SJSA1 (cell line): ENCODE measurements around the gene OR2A25. TPM values are rescaled to one million over a fixed set of nuclear protein-coding genes. Genes with fewer than 3 reads are reported as not detected.

ENCODE experiments used
- DNase-seq, 2 experiments: peaks; one replicate each; pipeline ENCODE4 v3.0.0-alpha.2; 2015 to 2020; ENCODE audit warnings: low spot score in 2 of 2, low read depth in 1 of 2
- H3K27ac ChIP-seq: fragments of 250-450 bp; sonication (Bioruptor Pico); 2 replicates; pipeline ENCODE4 v1.5.1; 2020; ENCODE audit warnings: mild to moderate bottlenecking, moderate library complexity
- H3K27me3 ChIP-seq: fragments of 250-450 bp; sonication (Bioruptor Pico); replicated peaks from 2 replicates; pipeline ENCODE4 v1.5.1; 2020; ENCODE audit warnings: mild to moderate bottlenecking, moderate library complexity
- H3K36me3 ChIP-seq: fragments of 250-450 bp; sonication (Bioruptor Pico); 2 replicates; pipeline ENCODE4 v1.5.1; 2020; ENCODE audit warnings: mild to moderate bottlenecking
- H3K4me1 ChIP-seq: fragments of 250-450 bp; sonication (Bioruptor Pico); replicated peaks from 2 replicates; pipeline ENCODE4 v1.6.1; 2021; ENCODE audit warnings: mild to moderate bottlenecking
- H3K4me3 ChIP-seq: fragments of 250-450 bp; sonication (Bioruptor Pico); 2 replicates; pipeline ENCODE4 v1.5.1; 2020; ENCODE audit warnings: mild to moderate bottlenecking
- H3K9me3 ChIP-seq: fragments of 250-450 bp; sonication (Bioruptor Pico); replicated peaks from 2 replicates; pipeline ENCODE4 v1.5.1; 2020; ENCODE audit warnings: mild to moderate bottlenecking
- total RNA-seq: library from RNA; depleted of rRNA; stranded (reverse); fragments of >200 nt; shearing (Covaris generic); gene quantifications from 2 replicates; pipeline ENCODE4 v1.2.3, GENCODE V29; 2014; rRNA removed

The OR2A25 gene
- total RNA-seq, 1 experiment from 2014 or later, result not detected

DNA sequence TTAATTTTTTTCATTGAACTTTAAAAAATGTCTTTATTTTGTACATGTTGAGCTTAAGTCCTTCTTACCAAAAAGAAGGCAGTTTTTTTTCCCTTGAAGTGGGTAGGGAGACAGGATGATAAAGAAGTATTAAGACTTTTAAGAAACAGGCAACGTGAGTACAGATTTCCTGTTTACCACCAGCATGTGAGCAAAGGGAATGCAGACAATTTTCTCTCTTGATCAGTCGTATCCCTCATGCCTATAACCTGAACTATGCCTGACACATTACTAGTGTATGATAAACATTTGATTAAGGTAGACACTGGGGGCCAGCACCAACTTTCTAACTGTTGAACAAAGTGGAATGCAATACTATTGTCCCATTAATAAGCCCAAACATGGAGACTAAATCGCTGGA is 31.0 kb downstream of the OR2A25 start:
- Histone ChIP-seq H3K27me3 (no peaks in the 10 kb centered on the region), H3K27ac (no peak overlapping the region), H3K36me3 (no peaks in the 10 kb centered on the region), H3K4me1 (no peaks in the 10 kb centered on the region), H3K9me3 (no peaks in the 10 kb centered on the region), H3K4me3 (no peak overlapping the region)
- no peak for DNase-seq

DNA sequence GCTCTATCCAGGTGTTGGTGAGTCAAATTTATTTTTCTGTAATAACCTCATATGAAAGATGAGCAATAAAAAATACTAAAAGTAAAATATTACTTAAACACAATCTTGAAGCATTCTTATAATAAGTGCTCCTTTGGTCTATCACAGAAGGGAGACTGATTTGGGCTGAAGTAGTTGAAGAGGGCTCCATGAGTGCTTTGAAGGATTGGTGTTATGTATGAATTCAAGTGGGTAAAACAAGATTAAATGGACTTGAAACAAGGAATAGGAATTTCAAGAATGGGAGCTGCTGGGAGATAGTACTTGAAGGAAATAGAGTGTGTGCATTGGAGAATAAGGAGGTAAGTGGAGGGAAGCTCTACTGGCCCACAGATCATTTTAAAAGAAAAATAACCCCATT is 32.4 kb downstream of the OR2A25 start:
- no peak for DNase-seq
- no peak overlapping the region for H3K27ac ChIP-seq
- no peaks in the 10 kb centered on the region for H3K27me3 ChIP-seq
- no peaks in the 10 kb centered on the region for H3K36me3 ChIP-seq
- H3K4me1 ChIP-seq, result no peaks in the 10 kb centered on the region
- H3K4me3 ChIP-seq, result no peak overlapping the region
- H3K9me3 ChIP-seq, result no peaks in the 10 kb centered on the region

GRCh38 chr7:144105211-144105610 is 35.6 kb downstream of the OR2A25 start:
- no peak for DNase-seq
- Histone ChIP-seq H3K27ac (no peak overlapping the region), H3K9me3 (no peaks in the 10 kb centered on the region), H3K4me3 (no peak overlapping the region), H3K4me1 (no peaks in the 10 kb centered on the region), H3K27me3 (no peaks in the 10 kb centered on the region; the same call in 1 of the 2 replicates), H3K36me3 (no peaks in the 10 kb centered on the region)

DNA sequence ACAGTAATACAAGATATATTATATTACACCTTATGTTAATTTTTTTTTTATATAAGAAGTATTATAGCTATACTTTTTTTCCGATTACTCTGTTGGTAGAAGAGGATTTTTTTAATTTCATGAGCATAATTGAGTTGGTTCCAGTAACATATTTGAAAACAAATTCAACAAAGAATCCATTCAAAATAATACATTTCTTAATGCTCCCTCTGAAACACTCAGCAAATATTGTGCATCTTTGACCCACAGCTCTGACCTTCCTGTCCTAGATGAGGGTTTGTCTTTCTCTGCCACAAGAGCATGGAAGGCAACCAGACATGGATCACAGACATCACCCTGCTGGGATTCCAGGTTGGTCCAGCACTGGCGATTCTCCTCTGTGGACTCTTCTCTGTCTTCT is 39.7 kb downstream of the OR2A25 start, which contains the start of gene OR2A2:
TSS of gene OR2A2 (plus strand) at position 301 of the 400 bp plus-strand sequence. CDS start at position 301, 0 bp downstream.
- H3K27me3 ChIP-seq, result no peaks in the 10 kb centered on the region; the same call in 1 of the 2 replicates
- no peaks in the 10 kb centered on the region for H3K36me3 ChIP-seq
- no peak within 1 kb of the TSS for H3K4me3 ChIP-seq
- DNase-seq, result no peak
- H3K9me3 ChIP-seq, result no peaks in the 10 kb centered on the region
- no peak within 1 kb of the TSS for H3K27ac ChIP-seq
- H3K4me1 ChIP-seq, result no peaks in the 10 kb centered on the region

- Histone ChIP-seq H3K27ac (no peak overlapping the region), H3K4me1 (no peaks in the 10 kb centered on the region), H3K27me3 (no peaks in the 10 kb centered on the region; the same call in 1 of the 2 replicates), H3K9me3 (no peaks in the 10 kb centered on the region), H3K36me3 (no peaks in the 10 kb centered on the region), H3K4me3 (no peak overlapping the region)
- DNase-seq, result no peak
Observed at GRCh38 chr7:144110272-144110671, 40.7 kb downstream of the OR2A25 start.

- Histone ChIP-seq H3K27me3 (no peaks in the 10 kb centered on the region; the same call in 1 of the 2 replicates), H3K27ac (no peak overlapping the region), H3K4me3 (no peak overlapping the region), H3K9me3 (no peaks in the 10 kb centered on the region), H3K4me1 (no peaks in the 10 kb centered on the region), H3K36me3 (no peaks in the 10 kb centered on the region)
- DNase-seq, result no peak
Observed at GRCh38 chr7:144113651-144114050, 44.0 kb downstream of the OR2A25 start.

DNA sequence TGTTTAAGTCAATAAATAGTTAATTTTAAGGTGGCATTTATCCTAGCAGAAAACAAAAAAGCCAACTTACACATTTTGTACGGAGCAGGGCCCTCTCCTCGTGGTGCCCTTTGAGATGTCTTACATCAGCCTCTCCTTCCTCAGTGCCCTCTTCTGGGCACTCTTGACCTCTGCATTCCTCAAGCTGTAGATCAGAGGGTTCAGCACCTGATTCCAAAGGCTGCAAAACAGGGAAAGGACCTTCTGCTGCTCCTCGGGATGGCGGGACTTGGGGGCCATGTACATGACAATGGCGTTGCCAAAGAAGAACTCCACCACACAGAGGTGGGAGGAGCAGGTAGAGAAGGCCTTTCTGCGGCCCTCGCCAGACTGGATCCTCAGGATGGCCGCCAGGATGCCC is 48.7 kb downstream of the OR2A25 start:
- Histone ChIP-seq H3K4me3 (no peak overlapping the region), H3K9me3 (no peaks in the 10 kb centered on the region), H3K36me3 (no peaks in the 10 kb centered on the region), H3K4me1 (no peaks in the 10 kb centered on the region), H3K27ac (no peak overlapping the region), H3K27me3 (no peaks in the 10 kb centered on the region)
- no peak for DNase-seq

DNA sequence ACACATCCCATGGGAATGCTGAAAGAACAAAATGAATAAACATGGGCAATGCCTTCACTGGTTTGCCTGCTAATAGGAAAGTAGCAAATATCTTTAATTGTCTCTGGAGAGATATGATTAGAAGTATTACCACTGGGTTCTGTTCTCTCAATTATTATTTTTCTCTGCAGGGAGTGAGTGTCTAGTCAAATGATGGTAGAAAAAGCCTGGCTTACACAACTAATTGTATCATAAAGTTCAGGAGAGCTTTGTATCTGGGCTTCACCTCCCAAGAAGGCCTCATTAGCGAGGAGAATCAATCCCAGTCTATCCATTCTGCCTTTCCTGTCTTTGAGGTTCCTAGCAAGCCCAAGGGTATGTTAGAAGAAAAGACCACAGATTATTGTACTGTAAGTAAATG is 53.3 kb downstream of the OR2A25 start, which contains the start of gene OR2A14:
TSS of gene OR2A14 (plus strand) at position 301 of the 400 bp plus-strand sequence. CDS start 5,937 bp downstream, outside the sequence.
- Histone ChIP-seq H3K9me3 (no peaks in the 10 kb centered on the region), H3K27ac (no peak within 1 kb of the TSS), H3K4me3 (no peak within 1 kb of the TSS), H3K27me3 (no peaks in the 10 kb centered on the region), H3K36me3 (no peaks in the 10 kb centered on the region), H3K4me1 (no peaks in the 10 kb centered on the region)
- no peak for DNase-seq

Other genes starting within 250 kb of the OR2A25 start
- 41.4 and 56.5 TPM in 2 replicates for gene TCAF1, start 167.6 kb upstream of the OR2A25 start, total RNA-seq
- 0.13 TPM in 1 of 2 replicates, not detected in the other for gene OR2F2, start 134.6 kb upstream of the OR2A25 start, total RNA-seq
- gene OR2F1, start 115.0 kb upstream of the OR2A25 start, total RNA-seq, result not detected in 2 replicates
- not detected in 2 replicates for gene OR6B1, start 69.5 kb upstream of the OR2A25 start, total RNA-seq
- not detected in 2 replicates for gene OR2A5, start 20.9 kb upstream of the OR2A25 start, total RNA-seq
- not detected in 2 replicates for gene OR2A12, start 16.5 kb downstream of the OR2A25 start, total RNA-seq
- gene OR2A2, start 39.8 kb downstream of the OR2A25 start, total RNA-seq, result not detected in 2 replicates
- not detected in 2 replicates for gene OR2A14, start 53.4 kb downstream of the OR2A25 start, total RNA-seq
- not detected in 2 replicates for gene CTAGE4, start 113.7 kb downstream of the OR2A25 start, total RNA-seq
- 0.53 TPM in 1 of 2 replicates, not detected in the other for gene ARHGEF35, start 126.0 kb downstream of the OR2A25 start, total RNA-seq
- gene OR2A42, start 169.8 kb downstream of the OR2A25 start, total RNA-seq, result not detected in 2 replicates
- gene OR2A7, start 195.0 kb downstream of the OR2A25 start, total RNA-seq, result not detected in 2 replicates
- gene CTAGE8, start 199.5 kb downstream of the OR2A25 start, total RNA-seq, result not detected in 2 replicates
- gene OR2A1, start 242.6 kb downstream of the OR2A25 start, total RNA-seq, result not detected in 2 replicates